Stimulated activated CD8-positive, alpha-beta memory T cell treated with anti-CD3 and anti-CD28 coated beads, Interleukin-7, amount 100 ng/mL, for 24 hours (primary cell): ENCODE results near the gene LGI4.

ENCODE experiments used
- DNase-seq: peaks from one replicate; pipeline ENCODE4 v3.0.0-alpha.2; 2020; ENCODE audit warnings: low read depth

Gene LGI4

DNA sequence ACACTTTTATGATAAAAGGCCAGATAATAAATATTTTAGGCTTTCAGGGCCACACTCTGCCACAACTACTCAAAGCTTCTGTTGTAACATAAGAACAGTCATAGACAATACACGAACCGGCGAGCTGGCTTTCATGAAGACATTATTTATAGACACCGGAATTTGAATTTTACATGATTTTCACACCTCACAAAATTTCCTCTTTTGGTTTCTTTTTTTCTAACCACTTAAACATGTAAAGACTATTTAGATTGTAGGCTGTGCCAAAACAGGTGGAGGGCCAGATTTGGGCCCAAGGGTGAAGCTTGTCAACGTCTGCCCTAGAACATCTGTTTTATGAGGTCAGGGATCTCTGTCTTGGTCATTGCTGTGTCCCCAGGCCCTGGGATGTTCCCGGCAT lies 48.9 kb downstream of the LGI4 start:
- DNase-seq = no peak

GRCh38 chr19:35084509-35084762 lies 50.4 kb downstream of the LGI4 start:
- DNase-seq = no peak

DNA sequence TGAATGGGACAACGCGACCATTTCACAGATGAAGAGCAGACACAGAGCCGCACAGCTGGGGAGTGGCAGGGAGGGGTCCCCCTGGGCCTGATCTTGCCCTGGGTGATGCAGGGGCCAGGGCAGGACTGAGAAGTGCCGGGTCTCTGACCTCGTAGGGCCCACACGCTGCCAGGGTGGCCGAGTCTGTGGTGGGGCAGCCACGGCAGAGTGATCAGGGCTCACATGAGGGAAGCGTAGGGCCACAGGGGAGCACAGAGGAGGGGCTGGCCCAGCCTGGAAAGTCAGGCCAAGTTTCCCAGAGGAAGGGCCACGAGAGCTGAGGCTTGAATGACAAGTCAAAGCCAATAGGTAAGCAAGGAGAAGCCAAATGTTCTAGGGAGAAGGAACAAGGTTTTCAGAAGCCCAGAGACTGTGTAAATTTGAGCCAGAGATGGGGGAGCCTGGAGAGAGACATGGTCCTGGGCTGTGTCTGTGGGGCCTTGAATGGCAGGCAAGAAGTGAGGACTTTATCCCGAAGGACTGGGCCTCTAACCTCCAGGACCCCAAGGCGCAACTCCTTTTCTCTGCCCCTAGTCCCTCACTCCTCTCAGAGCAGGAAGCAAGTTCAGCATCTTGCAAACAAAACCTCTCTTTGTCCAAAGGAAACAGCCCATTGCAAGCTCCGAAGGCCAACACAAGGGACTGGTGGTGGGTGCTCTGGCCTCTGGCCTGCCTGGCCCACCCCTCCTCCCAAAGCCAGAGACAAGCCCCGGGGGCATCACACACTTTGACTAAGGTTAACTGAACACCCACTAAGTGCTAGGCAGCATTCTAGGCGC lies 51.0 kb downstream of the LGI4 start:
- no peak for DNase-seq

- DNase-seq = no peak
These were observed 53.7 kb downstream of the LGI4 start for GRCh38 chr19:35081201-35081600.

DNA sequence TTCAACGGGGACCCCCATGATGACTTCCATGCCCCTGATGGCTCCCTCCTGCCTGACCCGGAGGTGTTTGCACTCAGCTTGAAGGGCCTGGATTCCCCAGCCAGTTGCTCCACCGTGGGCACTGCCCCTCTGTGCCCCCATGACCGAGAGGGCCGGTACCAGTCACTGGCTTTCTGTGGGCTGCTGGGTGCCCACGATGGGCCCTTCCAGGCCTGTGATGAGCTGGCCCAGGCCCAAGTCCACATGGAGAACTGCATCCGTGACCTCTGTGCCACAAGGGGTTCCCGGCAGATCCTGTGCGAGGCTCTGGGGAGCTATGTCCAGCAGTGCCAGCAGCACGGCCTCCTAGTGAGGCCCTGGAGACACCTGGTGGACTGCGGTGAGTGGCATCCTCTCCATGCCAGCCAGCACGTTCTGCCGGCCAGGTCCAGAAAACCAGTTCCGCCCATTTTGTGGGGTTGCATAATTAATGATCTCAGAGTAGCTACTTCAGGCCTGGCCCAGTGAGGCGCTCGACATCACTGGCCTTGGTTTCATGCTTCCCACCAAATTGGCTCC lies 54.2 kb downstream of the LGI4 start:
- no peak for DNase-seq

DNA sequence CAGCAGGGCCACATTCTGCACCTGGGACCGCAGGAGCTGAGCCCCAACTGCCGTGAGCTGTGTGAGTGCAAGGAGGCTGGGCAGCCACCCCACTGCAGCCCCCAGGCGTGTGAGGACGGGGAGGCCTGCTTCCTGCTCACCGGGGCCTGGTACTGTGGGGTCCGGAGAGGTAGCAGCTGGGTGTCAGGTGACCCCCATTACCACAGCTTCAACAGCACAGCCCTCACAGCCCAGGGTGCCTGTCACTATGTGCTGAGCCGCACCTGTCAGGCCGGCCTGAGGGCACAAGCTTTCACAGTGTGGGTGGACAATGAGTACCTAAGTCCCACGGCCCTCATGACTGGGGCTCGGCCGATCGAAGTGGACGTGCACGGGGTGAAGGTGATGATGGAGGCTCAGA lies 55.0 kb downstream of the LGI4 start:
- no peak for DNase-seq

GRCh38 chr19:35077411-35078223 lies 57.2 kb downstream of the LGI4 start:
- no peak for DNase-seq

DNA sequence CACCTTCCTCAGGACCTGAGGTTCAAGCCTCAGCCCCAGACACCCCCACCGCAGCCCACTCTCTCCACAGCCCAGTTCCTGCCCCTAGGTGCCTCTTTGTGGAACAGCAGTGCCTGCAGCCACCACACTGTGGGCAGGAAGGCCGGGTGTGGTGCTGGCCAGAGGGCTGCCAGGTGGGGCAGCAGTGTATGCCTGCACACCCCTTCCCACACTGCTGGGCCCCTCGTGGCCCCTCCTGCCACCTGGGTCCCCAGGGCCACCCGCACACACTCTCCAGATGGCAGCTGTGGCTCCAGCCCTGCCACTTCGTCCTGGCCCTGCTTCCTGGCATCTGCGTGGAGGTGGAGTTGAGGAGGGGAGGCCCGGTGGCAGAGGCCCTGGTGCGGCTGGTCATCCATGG lies 58.2 kb downstream of the LGI4 start:
- no peak for DNase-seq

- no peak for DNase-seq
These were observed 58.9 kb downstream of the LGI4 start for GRCh38 chr19:35076026-35076370.

GRCh38 chr19:35075202-35076025 lies 59.4 kb downstream of the LGI4 start:
- DNase-seq = no peak
